Skeletal muscle satellite cell (primary cell): Measurements from ENCODE around the gene OVAAL. TPM values are rescaled to one million over a fixed set of nuclear protein-coding genes. Genes with fewer than 3 reads are reported as not detected.

Source experiments
- H3K27me3 ChIP-seq: 2 replicates; pipeline ENCODE4 v1.7.0; 2013; ENCODE audit warnings: low read length; ENCODE audit not compliant: control insufficient read depth, insufficient read depth
- H3K36me3 ChIP-seq: 2 replicates; pipeline ENCODE4 v1.7.0; 2013; ENCODE audit warnings: mild to moderate bottlenecking, control low read depth, low read length; ENCODE audit not compliant: insufficient read depth
- H3K4me1 ChIP-seq: 2 replicates; pipeline ENCODE4 v1.7.0; 2013; ENCODE audit warnings: low read length; ENCODE audit not compliant: control insufficient read depth, insufficient read depth
- H3K4me2 ChIP-seq: 2 replicates; pipeline ENCODE4 v1.7.0; 2013; ENCODE audit warnings: mild to moderate bottlenecking, low read length
- H3K4me3 ChIP-seq: 2 replicates; pipeline ENCODE4 v1.7.0; 2013; ENCODE audit warnings: low read length
- H3K9ac ChIP-seq: 2 replicates; pipeline ENCODE4 v1.7.0; 2013; ENCODE audit warnings: mild to moderate bottlenecking, low read depth, low read length, moderate library complexity
- H3K9me3 ChIP-seq: replicated peaks from 2 replicates; pipeline ENCODE4 v1.7.0; 2013; ENCODE audit warnings: mild to moderate bottlenecking, control low read depth, low read length
- small RNA-seq: library from RNA; depleted of rRNA; stranded (forward); fragments of <200 nt; gene quantifications from one replicate; pipeline ENCODE3, GENCODE V24; 2012

The OVAAL gene

GRCh38 chr1:180612632-180613031 lies 53.9 kb downstream of the OVAAL start:
- Histone ChIP-seq H3K4me1 (peaks cover 3% of the 10 kb centered on the region), H3K9ac (no peak overlapping the region), H3K9me3 (no peaks in the 10 kb centered on the region), H3K27me3 (no peaks in the 10 kb centered on the region), H3K4me3 (no peak overlapping the region), H3K36me3 (no peaks in the 10 kb centered on the region), H3K4me2 (no peak overlapping the region)

GRCh38 chr1:180614730-180615129 lies 56.0 kb downstream of the OVAAL start:
- Histone ChIP-seq H3K27me3 (no peaks in the 10 kb centered on the region), H3K9ac (no peak overlapping the region), H3K4me1 (peaks cover 2% of the 10 kb centered on the region), H3K9me3 (no peaks in the 10 kb centered on the region), H3K36me3 (no peaks in the 10 kb centered on the region), H3K4me2 (no peak overlapping the region), H3K4me3 (no peak overlapping the region)

- H3K4me2 ChIP-seq = no peak overlapping the region
- H3K36me3 ChIP-seq = no peaks in the 10 kb centered on the region
- no peaks in the 10 kb centered on the region for H3K9me3 ChIP-seq
- H3K4me1 ChIP-seq = no peaks in the 10 kb centered on the region
- no peak overlapping the region for H3K9ac ChIP-seq
- no peak overlapping the region for H3K4me3 ChIP-seq
- no peaks in the 10 kb centered on the region for H3K27me3 ChIP-seq
These were observed 56.9 kb downstream of the OVAAL start for GRCh38 chr1:180615493-180616290.

Small RNA genes within 50 kb of the gene (small RNA-seq; reads per million reads assigned to genes)
- not detected for gene RF00019
